A549 (cell line): ENCODE results near the gene MTHFD2L. TPM values are rescaled to one million over a fixed set of nuclear protein-coding genes. Genes with fewer than 3 reads are reported as not detected.

Source experiments
- ATAC-seq, 2 experiments: fragments of 200-7000 bp in 1 of 2; fragments of >200 bp in 1 of 2; cut with Nextera tagmentation in 1 of 2; cut with Tn5 transposase in 1 of 2; 3 replicates each; pipeline versions ENCODE4 v1.8.0 to v1.9.1; 2018 to 2020; ENCODE audit warnings: mild to moderate bottlenecking in 1 of 2, moderate library complexity in 1 of 2
- CTCF ChIA-PET: fragments of 300-600 bp; sonication (Branson Sonifier 250); formaldehyde crosslinking; extraction: SDS; loops from one replicate; lab custom pipeline; 2021; ENCODE audit warnings: antibody characterized with exemption, inconsistent platforms; lab: Yijun Ruan, JAX
- POLR2A ChIA-PET: fragments of 350-600 bp; formaldehyde crosslinking; extraction: SDS; loops from one replicate; lab custom pipeline; 2021; ENCODE audit warnings: antibody characterized with exemption, inconsistent platforms; lab: Yijun Ruan, JAX
- DNase-seq, 2 experiments: peaks; one replicate each; pipeline versions ENCODE4 v3.0.0 to v3.0.0-alpha.2; 2011 to 2016; ENCODE audit warnings: low read depth in 1 of 2, low spot score in 1 of 2
- FAIRE-seq: peaks from 2 replicates; lab custom pipeline; 2011; peaks lifted over from hg19 to GRCh38; lab: Jason Lieb, UNC
- H3K27ac ChIP-seq, 2 experiments: fragments of >200 bp; sonication (Bioruptor Twin); formaldehyde crosslinking; 3 replicates each; pipeline ENCODE4 v1.5.1; 2016 to 2017
- H3K4me1 ChIP-seq: fragments of >200 bp; sonication (Bioruptor Twin); formaldehyde crosslinking; 3 replicates; pipeline ENCODE4 v1.6.1; 2016
- H3K4me2 ChIP-seq: fragments of >200 bp; sonication (Bioruptor Twin); formaldehyde crosslinking; 3 replicates; pipeline ENCODE4 v1.6.1; 2016
- H3K4me3 ChIP-seq: fragments of >200 bp; sonication (Bioruptor Twin); formaldehyde crosslinking; 3 replicates; pipeline ENCODE4 v1.5.1; 2016
- H3K9me3 ChIP-seq: fragments of >200 bp; sonication (Bioruptor Twin); formaldehyde crosslinking; 3 replicates; pipeline ENCODE4 v1.6.1; 2016
- BCL3 ChIP-seq: fragments of >200 bp; sonication (Bioruptor Twin); formaldehyde crosslinking; IDR thresholded peaks from 3 replicates; pipeline ENCODE4 v1.6.1; 2016
- BHLHE40 ChIP-seq: IDR thresholded peaks from 2 replicates; pipeline ENCODE4 v1.6.1; 2012; ENCODE audit warnings: low read depth, low read length, inconsistent platforms
- CHD4 ChIP-seq: fragments of 200-600 bp; sonication (generic); IDR thresholded peaks from 2 replicates; pipeline ENCODE4 v1.6.1; 2016; ENCODE audit warnings: antibody characterized with exemption, mild to moderate bottlenecking, borderline replicate concordance
- EP300 ChIP-seq, 2 experiments: fragments of >200 bp; sonication (Bioruptor Twin); formaldehyde crosslinking; IDR thresholded peaks; 2 replicates in 1 of 2; 3 replicates in 1 of 2; pipeline ENCODE4 v1.6.1; 2016 to 2017
- FOSL2 ChIP-seq, 2 experiments: fragments of 450-650 bp in 1 of 2; fragments of >200 bp in 1 of 2; sonication (Bioruptor Twin) in 1 of 2; formaldehyde crosslinking; IDR thresholded peaks; 2 replicates each; pipeline versions ENCODE4 v1.5.0 to v1.6.1; 2016 to 2020; ENCODE audit warnings: mild to moderate bottlenecking in 1 of 2, moderate library complexity in 1 of 2
- HDAC2 ChIP-seq: fragments of 200-600 bp; sonication (generic); IDR thresholded peaks from 2 replicates; pipeline ENCODE4 v1.6.1; 2016
- HEYL ChIP-seq: fragments of 250-450 bp; sonication (Bioruptor Pico); IDR thresholded peaks from 2 replicates; pipeline ENCODE4 v1.8.0; 2021; ENCODE audit warnings: mild to moderate bottlenecking, moderate library complexity
- HOXA7 ChIP-seq: fragments of 250-450 bp; sonication (Bioruptor Pico); IDR thresholded peaks from 2 replicates; pipeline ENCODE4 v1.5.0; 2020; ENCODE audit warnings: mild to moderate bottlenecking, moderate library complexity
- JUNB ChIP-seq: fragments of >200 bp; sonication (Bioruptor Twin); formaldehyde crosslinking; IDR thresholded peaks from 2 replicates; pipeline ENCODE4 v1.6.1; 2016
- KDM5A ChIP-seq: fragments of 200-600 bp; sonication (generic); IDR thresholded peaks from 2 replicates; pipeline ENCODE4 v1.6.1; 2016; ENCODE audit warnings: antibody characterized with exemption, mild to moderate bottlenecking
- MAFK ChIP-seq: fragments of 450-650 bp; IDR thresholded peaks from 2 replicates; pipeline ENCODE4 v1.6.1; 2014; ENCODE audit not compliant: partially characterized antibody
- MAX ChIP-seq: IDR thresholded peaks from 2 replicates; pipeline ENCODE4 v1.6.1; 2012
- MYC ChIP-seq: IDR thresholded peaks from 2 replicates; pipeline ENCODE4 v1.6.1; 2012; ENCODE audit warnings: mild to moderate bottlenecking, inconsistent platforms, low read length, improper control_type of control experiment, borderline replicate concordance
- NPAS2 ChIP-seq: fragments of 250-450 bp; sonication (Bioruptor Pico); IDR thresholded peaks from 2 replicates; pipeline ENCODE4 v1.8.0; 2022; ENCODE audit warnings: mild to moderate bottlenecking, moderate library complexity, borderline replicate concordance
- NR3C1 ChIP-seq: fragments of >200 bp; sonication (Bioruptor Twin); formaldehyde crosslinking; IDR thresholded peaks from 3 replicates; pipeline ENCODE4 v1.6.1; 2017
- PHF8 ChIP-seq: fragments of 200-600 bp; sonication (generic); IDR thresholded peaks from 2 replicates; pipeline ENCODE4 v1.6.1; 2016; ENCODE audit warnings: low read depth, mild to moderate bottlenecking, antibody characterized with exemption, moderate library complexity, borderline replicate concordance
- POLR2AphosphoS2 ChIP-seq: conservative IDR thresholded peaks from 2 replicates; pipeline ENCODE4 v1.6.1; 2012; ENCODE audit warnings: low read length, improper control_type of control experiment, inconsistent platforms
- RCOR1 ChIP-seq: fragments of 150-350 bp; IDR thresholded peaks from 2 replicates; pipeline ENCODE4 v1.6.1; 2014; ENCODE audit warnings: antibody characterized with exemption, low read length, low read depth
- RFX5 ChIP-seq: fragments of 450-650 bp; IDR thresholded peaks from 2 replicates; pipeline ENCODE4 v1.7.1; 2014; ENCODE audit warnings: antibody characterized with exemption, mild to moderate bottlenecking, moderate library complexity
- WGBS: methylation state at CpG from one replicate; pipeline ENCODE4 v1.1.6; 2017; ENCODE audit errors: missing lambda C conversion rate; 5-methylcytosine and 5-hydroxymethylcytosine counted together
- polyA plus RNA-seq, 4 experiments: library from polyadenylated mRNA; depleted of rRNA in 3 of 4; stranded (reverse); fragments of >200 nt; fragmentation: RNase III in 1 of 4; extraction: RNeasy Plus Mini Kit Qiagen cat#74134 plus additional on column Dnase treatment in 1 of 4; gene quantifications; 2 replicates in 3 of 4; 3 replicates in 1 of 4; pipeline ENCODE4 v1.2.3, GENCODE V29; 2011 to 2017
- TF ChIP-seq, protein P1 (sequence below): IDR thresholded peaks from 2 replicates; pipeline ENCODE4 v1.6.1; 2012; ENCODE audit warnings: low read depth, borderline replicate concordance
- TF ChIP-seq, protein P2 (sequence below): fragments of 450-650 bp; IDR thresholded peaks from 2 replicates; pipeline ENCODE4 v1.6.1; 2014; ENCODE audit warnings: antibody characterized with exemption
- TF ChIP-seq, protein P3 (sequence below): IDR thresholded peaks from 2 replicates; pipeline ENCODE4 v1.6.1; 2012

The MTHFD2L gene
- polyA plus RNA-seq, 2 of the 4 experiments (the other 2 are of a cell fraction) = 8.5 to 19.3 TPM

GRCh38 chr4:74315376-74315775 is 157.5 kb downstream of the MTHFD2L start:
- no peak for FAIRE-seq
- POLR2A ChIA-PET = no interaction called here
- CTCF ChIA-PET = interaction anchor here (1.4 to 7.9 kb wide), 3 partner anchors 86 to 357 kb away, joined by 4 to 136 read pairs (median 16); no protein-coding TSS in a partner anchor
- no peak for DNase-seq
- H3K27ac ChIP-seq = no peak overlapping the region
- no peak overlapping the region for H3K4me2 ChIP-seq
- no peaks in the 10 kb centered on the region for H3K9me3 ChIP-seq
- no peak for TF ChIP-seq HEYL (CRISPR knock-in tag)
- TF ChIP-seq MAX = no peak
- TF ChIP-seq PHF8 = no peak
- TF ChIP-seq NR3C1 = no peak
- no peak for TF ChIP-seq POLR2AphosphoS2
- TF ChIP-seq FOSL2 (IDR thresholded peaks at IDR 0.05) = no peak
- no peak for TF ChIP-seq FOSL2 (CRISPR knock-in tag; IDR thresholded peaks at IDR 0.05)
- no peak for TF ChIP-seq KDM5A
- TF ChIP-seq, protein P1, sequence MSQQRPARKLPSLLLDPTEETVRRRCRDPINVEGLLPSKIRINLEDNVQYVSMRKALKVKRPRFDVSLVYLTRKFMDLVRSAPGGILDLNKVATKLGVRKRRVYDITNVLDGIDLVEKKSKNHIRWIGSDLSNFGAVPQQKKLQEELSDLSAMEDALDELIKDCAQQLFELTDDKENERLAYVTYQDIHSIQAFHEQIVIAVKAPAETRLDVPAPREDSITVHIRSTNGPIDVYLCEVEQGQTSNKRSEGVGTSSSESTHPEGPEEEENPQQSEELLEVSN = no peak
- no peak for TF ChIP-seq JUNB
- no peak for TF ChIP-seq BHLHE40
- TF ChIP-seq CHD4 = no peak
- TF ChIP-seq, protein P2, sequence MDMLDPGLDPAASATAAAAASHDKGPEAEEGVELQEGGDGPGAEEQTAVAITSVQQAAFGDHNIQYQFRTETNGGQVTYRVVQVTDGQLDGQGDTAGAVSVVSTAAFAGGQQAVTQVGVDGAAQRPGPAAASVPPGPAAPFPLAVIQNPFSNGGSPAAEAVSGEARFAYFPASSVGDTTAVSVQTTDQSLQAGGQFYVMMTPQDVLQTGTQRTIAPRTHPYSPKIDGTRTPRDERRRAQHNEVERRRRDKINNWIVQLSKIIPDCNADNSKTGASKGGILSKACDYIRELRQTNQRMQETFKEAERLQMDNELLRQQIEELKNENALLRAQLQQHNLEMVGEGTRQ = no peak
- no peak for TF ChIP-seq NPAS2 (CRISPR knock-in tag)
- TF ChIP-seq HOXA7 (CRISPR knock-in tag) = no peak
- TF ChIP-seq RFX5 = no peak
- no peak for TF ChIP-seq EP300 (IDR thresholded peaks at IDR 0.05)
- TF ChIP-seq HDAC2 = no peak
- TF ChIP-seq MYC = no peak
- no peak for TF ChIP-seq BCL3
- TF ChIP-seq RCOR1 = no peak
- TF ChIP-seq, all 56 proteins: peak for 0
- WGBS = 93% methylated on average over 5 of the region's 5 CpGs
- H3K4me3 ChIP-seq = no peak overlapping the region
- ATAC-seq = no peak
- peaks cover 13% of the 10 kb centered on the region; the same call in 2 of the 3 replicates for H3K4me1 ChIP-seq

GRCh38 chr4:74316397-74316796 is 158.5 kb downstream of the MTHFD2L start:
- FAIRE-seq (no peak), ATAC-seq (no peak), DNase-seq (no peak)
- peaks cover 21% of the 10 kb centered on the region for H3K4me1 ChIP-seq
- no peak overlapping the region for H3K27ac ChIP-seq
- H3K4me2 ChIP-seq = no peak overlapping the region; the same call in 2 of the 3 replicates
- POLR2A ChIA-PET = no interaction called here
- CTCF ChIA-PET = interaction anchor here (0.6 to 7.9 kb wide), 7 partner anchors 9 to 663 kb away, joined by 3 to 136 read pairs (median 4); no protein-coding TSS in a partner anchor
- WGBS = 50% methylated on average over 2 of the region's 2 CpGs
- TF ChIP-seq JUNB (no peak), MAFK (peak; percentile 21)
- TF ChIP-seq, all 56 proteins: peak for 1
- Histone ChIP-seq H3K4me3 (no peak overlapping the region), H3K9me3 (no peaks in the 10 kb centered on the region)

DNA sequence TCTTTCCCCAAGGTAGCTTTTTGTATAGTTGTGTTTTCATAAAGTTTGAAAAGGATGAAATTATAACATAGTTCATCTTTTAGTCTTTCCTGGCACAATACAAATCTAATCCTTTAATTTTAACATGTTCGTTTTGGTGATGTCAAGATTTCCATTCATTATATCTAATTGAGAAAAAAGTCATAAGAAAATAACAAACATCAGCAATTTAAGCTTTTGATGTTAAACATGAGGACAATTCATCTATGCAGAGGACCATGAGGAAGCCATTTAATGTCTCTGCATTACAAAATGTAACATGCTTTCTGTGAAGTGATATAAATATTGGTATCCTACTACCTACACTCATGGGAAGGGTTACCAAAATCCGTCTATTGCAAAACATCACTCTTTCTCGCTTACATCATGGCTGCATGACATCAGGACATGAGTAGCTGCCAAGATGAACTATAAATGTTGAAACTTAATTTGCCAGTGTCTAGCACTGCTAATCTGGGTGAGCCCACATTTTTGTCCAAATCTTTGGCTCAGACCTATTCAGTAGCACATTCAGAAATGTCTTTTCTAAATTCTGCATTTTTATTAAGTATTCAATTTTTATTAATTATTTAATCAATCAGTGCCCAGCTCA is 159.8 kb downstream of the MTHFD2L start:
- TF ChIP-seq FOSL2 (IDR thresholded peaks at IDR 0.05) = no peak
- TF ChIP-seq FOSL2 (CRISPR knock-in tag; IDR thresholded peaks at IDR 0.05) = no peak
- TF ChIP-seq, protein P3, sequence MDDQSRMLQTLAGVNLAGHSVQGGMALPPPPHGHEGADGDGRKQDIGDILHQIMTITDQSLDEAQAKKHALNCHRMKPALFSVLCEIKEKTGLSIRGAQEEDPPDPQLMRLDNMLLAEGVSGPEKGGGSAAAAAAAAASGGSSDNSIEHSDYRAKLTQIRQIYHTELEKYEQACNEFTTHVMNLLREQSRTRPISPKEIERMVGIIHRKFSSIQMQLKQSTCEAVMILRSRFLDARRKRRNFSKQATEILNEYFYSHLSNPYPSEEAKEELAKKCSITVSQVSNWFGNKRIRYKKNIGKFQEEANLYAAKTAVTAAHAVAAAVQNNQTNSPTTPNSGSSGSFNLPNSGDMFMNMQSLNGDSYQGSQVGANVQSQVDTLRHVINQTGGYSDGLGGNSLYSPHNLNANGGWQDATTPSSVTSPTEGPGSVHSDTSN = no peak
- peak; percentile 62 for TF ChIP-seq MAFK
- TF ChIP-seq HDAC2 = no peak
- FAIRE-seq (no peak), ATAC-seq (no peak), DNase-seq (no peak)
- no peaks in the 10 kb centered on the region for H3K9me3 ChIP-seq
- peaks cover 21% of the 10 kb centered on the region for H3K4me1 ChIP-seq
- H3K4me3 ChIP-seq = no peak overlapping the region
- 83% methylated on average over 3 of the region's 3 CpGs for WGBS
- no peak overlapping the region for H3K27ac ChIP-seq
- CTCF ChIA-PET = interaction anchor here (0.7 to 7.9 kb wide), 3 partner anchors 59 to 355 kb away, joined by 3 to 136 read pairs (median 16); no protein-coding TSS in a partner anchor
- POLR2A ChIA-PET = no interaction called here
- no peak overlapping the region for H3K4me2 ChIP-seq
